Measurements from ENCODE around the gene KCTD13. TPM values are rescaled to one million over a fixed set of nuclear protein-coding genes. Genes with fewer than 3 reads are reported as not detected.
A peak's percentile ranks its signal among the peaks of the same experiment; 100 is the strongest.
"Not testable (repeated sequence)": the region's sequence is repeated elsewhere in the genome, so short reads cannot be mapped to it uniquely, and the experiment has no call there.

KCTD13 gene, protein sequence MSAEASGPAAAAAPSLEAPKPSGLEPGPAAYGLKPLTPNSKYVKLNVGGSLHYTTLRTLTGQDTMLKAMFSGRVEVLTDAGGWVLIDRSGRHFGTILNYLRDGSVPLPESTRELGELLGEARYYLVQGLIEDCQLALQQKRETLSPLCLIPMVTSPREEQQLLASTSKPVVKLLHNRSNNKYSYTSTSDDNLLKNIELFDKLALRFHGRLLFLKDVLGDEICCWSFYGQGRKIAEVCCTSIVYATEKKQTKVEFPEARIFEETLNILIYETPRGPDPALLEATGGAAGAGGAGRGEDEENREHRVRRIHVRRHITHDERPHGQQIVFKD
- 10 to 100 TPM; 37.1 to 55.5 TPM for total RNA-seq

DNA sequence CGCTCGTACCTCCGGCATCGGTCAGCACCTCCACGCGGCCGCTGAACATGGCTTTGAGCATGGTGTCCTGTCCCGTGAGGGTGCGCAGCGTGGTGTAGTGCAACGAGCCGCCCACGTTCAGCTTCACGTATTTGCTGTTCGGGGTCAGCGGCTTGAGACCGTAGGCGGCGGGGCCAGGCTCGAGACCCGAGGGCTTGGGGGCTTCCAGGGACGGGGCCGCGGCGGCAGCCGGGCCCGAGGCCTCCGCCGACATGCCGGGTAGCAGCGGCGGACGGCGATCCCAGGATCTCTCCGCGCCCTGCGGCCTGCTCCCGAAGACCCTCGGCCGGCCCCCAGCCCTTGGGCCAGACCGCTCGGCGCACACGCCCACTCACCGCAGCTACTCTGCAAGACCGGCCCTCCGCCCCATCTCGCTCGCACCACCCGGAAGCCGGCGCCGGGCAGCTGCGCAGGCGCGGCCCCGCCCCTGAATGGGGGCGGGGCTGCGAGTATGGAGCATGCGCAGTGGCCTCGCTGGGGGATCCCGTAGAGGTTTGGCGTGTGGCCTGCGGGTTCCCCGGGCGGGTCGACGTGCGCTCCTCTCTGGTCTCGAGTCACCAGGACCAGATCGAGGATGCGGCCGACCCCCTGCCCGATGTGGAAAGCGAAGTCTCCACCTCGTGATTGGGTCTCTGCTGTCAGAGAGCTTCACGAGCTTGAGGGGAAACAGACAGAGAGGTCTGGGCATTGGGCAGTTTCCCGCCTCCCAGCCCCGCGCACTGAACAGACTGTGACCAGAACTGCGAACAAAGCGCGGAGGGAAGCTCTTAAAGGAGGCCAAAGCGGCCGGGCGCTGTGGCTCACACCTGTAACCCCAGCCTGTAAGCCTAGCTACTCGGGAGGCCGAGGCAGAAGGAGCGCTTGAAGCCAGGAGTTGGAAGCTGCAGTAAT lies at the start of gene KCTD13:
KCTD13 (minus strand) TSS at position 446 of the 930 bp plus-strand sequence; CDS start at position 253, 193 bp downstream.
- H3K27ac Mint-ChIP-seq: peak within 1 kb of the TSS; percentile 97 to 98
- H3K36me3 Mint-ChIP-seq: peaks cover 9 to 18% of the 10 kb centered on the region in 2 donors
- DNase-seq (ENCODE audit: low spot score in 2 of 2) (peak; percentile 97 to 98), ATAC-seq (peak; percentile 93 to 95)
- H3K9me3 Mint-ChIP-seq: no peaks in the 10 kb centered on the region

DNA sequence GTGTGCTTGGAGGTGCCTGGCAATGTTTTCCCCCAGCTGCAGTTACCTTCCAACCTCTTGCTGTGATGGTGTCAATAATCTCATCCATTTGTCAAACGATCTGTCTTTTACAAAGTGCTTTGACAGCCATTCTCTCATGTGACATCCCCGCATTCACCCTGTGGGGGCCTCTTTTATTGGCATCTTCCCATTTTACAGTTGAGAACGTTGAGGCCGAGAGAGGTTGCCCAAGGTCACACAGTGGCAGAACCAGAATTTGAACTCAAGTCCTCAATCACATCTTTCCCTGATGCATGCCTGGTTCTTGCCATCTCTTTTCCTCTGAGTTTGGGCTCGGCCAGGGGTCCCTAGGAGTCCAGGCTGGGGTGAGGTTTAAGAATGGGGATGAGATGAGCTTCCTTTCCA lies 49.1 kb upstream of the KCTD13 start:
- H3K9me3 Mint-ChIP-seq: peaks cover 7 to 8% of the 10 kb centered on the region in 2 donors
- no peak for ATAC-seq
- DNase-seq (ENCODE audit: low spot score in 2 of 2): no peak
- peak overlapping the region in 1 of 2 donors; percentile 93 for H3K27ac Mint-ChIP-seq
- H3K36me3 Mint-ChIP-seq: peaks cover 22 to 29% of the 10 kb centered on the region in 2 donors

DNA sequence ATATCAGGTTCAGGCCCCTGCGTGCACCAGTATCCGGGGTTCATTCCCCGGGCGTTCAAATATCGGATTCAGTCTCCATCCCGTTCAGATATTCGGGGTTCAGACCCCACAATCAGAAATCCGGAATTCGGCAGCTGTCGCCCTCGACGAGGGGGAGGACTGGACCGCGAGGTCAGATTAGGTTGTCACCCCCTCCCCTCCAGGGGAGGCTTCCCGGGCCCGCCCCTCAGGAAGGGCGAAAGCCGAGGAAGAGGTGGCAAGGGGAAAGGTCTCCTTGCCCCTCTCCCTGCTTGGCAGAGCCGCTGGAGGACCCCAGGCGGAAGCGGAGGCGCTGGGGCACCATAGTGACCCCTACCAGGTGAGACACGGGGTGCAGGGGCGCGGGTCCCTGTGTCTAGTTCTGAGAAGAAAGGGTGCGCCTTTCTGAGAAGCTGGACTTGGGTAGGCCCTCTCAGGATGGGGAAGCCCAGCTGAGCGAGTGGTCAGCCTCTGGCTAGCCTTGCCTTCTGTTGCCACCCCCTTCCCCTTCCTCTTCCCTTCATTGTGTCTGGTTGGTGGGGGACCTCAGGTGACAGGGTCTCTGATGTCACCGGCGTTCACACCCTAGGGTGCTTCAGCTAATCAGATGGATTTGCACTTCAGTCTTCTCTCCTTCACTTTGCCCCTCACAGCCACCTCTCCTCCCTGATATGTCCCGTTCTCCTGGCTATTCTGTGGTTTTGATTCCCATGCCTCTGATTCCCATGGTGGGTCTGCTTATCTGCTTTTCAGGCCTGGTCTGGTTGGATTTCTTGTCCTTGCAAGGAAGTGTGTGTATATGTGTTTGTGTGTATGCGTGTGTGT lies 48.5 kb upstream of the KCTD13 start:
- Mint-ChIP-seq H3K27ac (peak overlapping the region; percentile 93 to 95), H3K9me3 (peaks cover 7 to 8% of the 10 kb centered on the region in 2 donors), H3K36me3 (peaks cover 22 to 29% of the 10 kb centered on the region in 2 donors)
- DNase-seq (ENCODE audit: low spot score in 2 of 2) (no peak), ATAC-seq (peak in 1 of 2 donors; percentile 35)

DNA sequence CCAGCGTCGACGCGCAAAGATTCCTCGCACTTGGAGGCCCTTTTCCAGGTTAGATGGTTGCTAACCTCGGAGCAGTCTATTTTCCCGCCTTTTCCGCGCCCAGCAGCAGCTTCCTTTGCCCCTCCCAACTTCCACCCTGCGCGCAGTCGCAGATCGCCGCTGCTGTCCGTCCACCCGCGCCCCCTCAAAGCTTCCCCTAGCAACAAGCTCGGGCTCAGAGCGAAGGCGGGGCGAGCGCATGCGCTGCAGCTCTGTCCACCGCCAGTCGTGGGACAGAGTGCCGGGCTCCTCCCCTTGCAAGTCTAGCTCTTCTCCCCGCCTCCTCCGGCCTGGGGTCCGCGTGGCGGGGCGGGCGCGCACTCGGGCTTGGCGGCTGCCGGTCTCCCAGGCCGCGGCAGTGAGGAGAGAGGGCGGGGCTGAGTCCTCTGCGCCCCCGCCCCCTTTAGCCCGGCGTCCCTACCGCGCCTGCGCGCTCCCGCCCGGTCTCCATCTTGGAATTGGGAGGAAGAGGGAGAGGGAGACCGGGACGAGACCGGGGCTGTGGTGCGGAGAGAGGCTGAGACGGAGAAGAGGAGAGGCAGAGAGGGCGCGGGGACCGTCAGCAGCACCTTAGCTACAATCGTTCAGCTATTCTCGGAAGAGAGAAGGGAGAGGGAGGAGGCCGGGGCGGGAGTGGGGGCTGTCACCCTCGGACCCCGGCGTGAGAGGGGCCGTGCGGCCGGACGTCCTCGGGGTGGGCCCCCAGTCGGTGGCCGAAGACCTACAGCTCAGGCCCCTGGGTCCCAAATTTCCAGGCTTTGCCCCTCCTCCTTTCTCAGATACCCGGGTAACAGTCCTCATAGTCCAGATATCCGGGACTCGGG lies 47.6 kb upstream of the KCTD13 start, which contains the start of gene TAOK2:
TAOK2 (plus strand) TSS at position 485 of the 863 bp plus-strand sequence. CDS start 3,905 bp downstream, outside the sequence.
- DNase-seq (ENCODE audit: low spot score in 2 of 2) (peak; percentile 98), ATAC-seq (peak; percentile 95 to 99)
- Mint-ChIP-seq H3K9me3 (peaks cover 7 to 8% of the 10 kb centered on the region in 2 donors), H3K36me3 (peaks cover 26 to 32% of the 10 kb centered on the region in 2 donors), H3K27ac (peak within 1 kb of the TSS; percentile 93 to 95)

DNA sequence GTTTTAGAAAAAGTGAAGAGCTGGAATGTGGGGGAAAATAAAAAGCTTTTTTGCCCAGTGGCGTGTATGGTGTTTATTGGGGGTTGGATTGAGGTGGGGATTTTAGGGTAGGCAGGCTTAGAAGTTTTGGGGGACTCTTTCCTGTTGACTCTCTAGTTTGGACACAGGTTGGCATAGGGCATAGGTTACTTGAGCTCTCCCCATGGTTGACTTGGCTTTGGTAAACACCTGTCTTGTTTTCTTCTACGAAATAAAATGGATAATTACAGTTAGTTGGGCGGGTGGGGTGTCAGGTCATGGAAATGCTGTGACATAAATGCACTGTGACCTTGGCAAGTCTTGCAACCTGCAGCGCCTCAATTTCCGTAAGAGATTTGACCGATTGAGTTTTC lies 47.0 kb upstream of the KCTD13 start:
- Mint-ChIP-seq H3K9me3 (peaks cover 7 to 8% of the 10 kb centered on the region in 2 donors), H3K36me3 (peaks cover 29 to 38% of the 10 kb centered on the region in 2 donors), H3K27ac (peak overlapping the region in 1 of 2 donors; percentile 93)
- ATAC-seq: no peak
- no peak for DNase-seq (ENCODE audit: low spot score in 2 of 2)

DNA sequence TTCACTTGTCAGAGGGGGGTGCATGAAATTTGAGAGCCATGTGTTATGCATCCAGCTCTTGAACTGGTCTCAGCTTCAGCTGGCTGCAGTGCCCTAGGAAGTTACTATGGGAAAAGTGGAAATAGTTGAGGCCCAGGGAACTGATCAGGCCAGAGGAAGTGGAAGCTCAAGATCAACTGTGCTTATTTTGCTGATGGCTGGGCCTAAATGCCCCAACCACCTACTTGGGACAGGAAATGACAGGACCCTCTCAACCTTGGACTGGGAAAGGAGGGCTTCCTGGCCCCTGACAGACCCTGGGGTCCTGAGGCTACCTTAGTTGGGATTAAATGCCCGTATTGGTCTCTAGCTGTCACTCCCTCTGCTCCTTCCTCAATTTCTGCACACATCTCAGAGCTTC lies 46.5 kb upstream of the KCTD13 start:
- peaks cover 7 to 8% of the 10 kb centered on the region in 2 donors for H3K9me3 Mint-ChIP-seq
- H3K27ac Mint-ChIP-seq: no peak overlapping the region
- H3K36me3 Mint-ChIP-seq: peaks cover 29 to 38% of the 10 kb centered on the region in 2 donors
- DNase-seq (ENCODE audit: low spot score in 2 of 2): no peak
- ATAC-seq: no peak

DNA sequence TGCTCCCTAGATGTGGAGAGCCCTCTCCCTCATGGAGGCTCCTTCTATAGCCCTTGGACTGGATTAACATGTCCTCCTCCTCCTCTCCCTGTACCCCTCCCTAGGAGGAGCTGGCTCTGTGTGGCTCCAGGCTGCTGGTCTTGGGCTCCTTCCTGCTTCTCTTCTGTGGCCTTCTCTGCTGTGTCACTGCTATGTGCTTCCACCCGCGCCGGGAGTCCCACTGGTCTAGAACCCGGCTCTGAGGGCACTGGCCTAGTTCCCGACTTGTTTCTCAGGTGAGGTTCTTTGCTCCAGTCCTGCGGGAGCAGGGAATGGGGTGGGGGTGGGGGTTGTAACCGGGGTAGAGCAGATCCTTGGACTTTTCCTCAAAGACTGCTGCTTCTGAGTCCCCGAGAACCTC lies 45.3 kb upstream of the KCTD13 start:
- no peak for DNase-seq (ENCODE audit: low spot score in 2 of 2)
- ATAC-seq: no peak
- Mint-ChIP-seq H3K9me3 (peaks cover 7 to 8% of the 10 kb centered on the region in 2 donors), H3K27ac (no peak overlapping the region), H3K36me3 (peaks cover 29 to 38% of the 10 kb centered on the region in 2 donors)

DNA sequence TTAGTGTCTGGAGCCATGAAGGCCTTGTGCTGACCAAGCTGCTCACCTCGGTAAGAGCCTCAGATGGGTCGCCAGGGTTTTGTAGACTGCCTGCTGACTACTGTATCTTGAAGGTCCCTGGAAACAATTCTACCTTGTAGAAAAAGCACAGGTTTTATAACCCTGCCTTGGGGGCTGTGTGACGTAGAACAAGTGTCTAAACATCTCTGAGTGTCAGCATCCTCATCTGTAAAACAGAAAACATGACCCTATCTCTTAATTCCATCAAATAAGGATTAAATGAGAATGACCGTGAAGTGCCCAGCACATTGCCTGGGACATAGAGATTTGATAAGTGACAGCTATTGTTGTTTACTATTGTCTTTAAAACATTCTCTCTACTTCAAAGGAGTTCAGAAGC lies 42.2 kb upstream of the KCTD13 start:
- Mint-ChIP-seq H3K27ac (peak overlapping the region in 1 of 2 donors; percentile 50), H3K9me3 (peaks cover 5 to 6% of the 10 kb centered on the region in 2 donors), H3K36me3 (peaks cover 17 to 21% of the 10 kb centered on the region in 2 donors)
- no peak for DNase-seq (ENCODE audit: low spot score in 2 of 2)
- ATAC-seq: no peak

DNA sequence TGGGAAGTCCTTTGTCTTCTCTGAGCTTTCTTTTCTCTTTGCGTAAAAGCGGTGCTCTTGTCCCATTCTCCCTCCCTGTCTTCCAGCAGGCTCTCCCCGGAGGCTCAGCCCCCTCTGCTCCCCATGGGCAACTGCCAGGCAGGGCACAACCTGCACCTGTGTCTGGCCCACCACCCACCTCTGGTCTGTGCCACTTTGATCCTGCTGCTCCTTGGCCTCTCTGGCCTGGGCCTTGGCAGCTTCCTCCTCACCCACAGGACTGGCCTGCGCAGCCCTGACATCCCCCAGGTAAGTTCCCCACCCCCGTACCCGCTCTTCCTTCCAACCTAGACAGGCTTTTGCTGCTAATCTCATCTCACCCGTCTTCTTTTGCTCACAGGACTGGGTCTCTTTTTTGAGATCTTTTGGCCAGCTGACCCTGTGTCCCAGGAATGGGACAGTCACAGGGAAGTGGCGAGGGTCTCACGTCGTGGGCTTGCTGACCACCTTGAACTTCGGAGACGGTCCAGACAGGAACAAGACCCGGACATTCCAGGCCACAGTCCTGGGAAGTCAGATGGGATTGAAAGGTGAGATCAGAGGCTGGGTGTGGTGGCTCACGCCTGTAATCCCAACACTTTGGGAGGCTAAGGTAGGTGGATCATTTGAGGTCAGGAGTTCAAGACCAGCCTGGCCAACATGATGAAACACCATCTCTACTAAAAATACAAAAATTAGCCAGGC lies 37.2 kb upstream of the KCTD13 start:
- peaks cover 0 to 3% of the 10 kb centered on the region in 2 donors for H3K36me3 Mint-ChIP-seq
- no peak for ATAC-seq
- no peaks in the 10 kb centered on the region for H3K9me3 Mint-ChIP-seq
- no peak for DNase-seq (ENCODE audit: low spot score in 2 of 2)
- peak overlapping the region; percentile 30 to 85 for H3K27ac Mint-ChIP-seq

DNA sequence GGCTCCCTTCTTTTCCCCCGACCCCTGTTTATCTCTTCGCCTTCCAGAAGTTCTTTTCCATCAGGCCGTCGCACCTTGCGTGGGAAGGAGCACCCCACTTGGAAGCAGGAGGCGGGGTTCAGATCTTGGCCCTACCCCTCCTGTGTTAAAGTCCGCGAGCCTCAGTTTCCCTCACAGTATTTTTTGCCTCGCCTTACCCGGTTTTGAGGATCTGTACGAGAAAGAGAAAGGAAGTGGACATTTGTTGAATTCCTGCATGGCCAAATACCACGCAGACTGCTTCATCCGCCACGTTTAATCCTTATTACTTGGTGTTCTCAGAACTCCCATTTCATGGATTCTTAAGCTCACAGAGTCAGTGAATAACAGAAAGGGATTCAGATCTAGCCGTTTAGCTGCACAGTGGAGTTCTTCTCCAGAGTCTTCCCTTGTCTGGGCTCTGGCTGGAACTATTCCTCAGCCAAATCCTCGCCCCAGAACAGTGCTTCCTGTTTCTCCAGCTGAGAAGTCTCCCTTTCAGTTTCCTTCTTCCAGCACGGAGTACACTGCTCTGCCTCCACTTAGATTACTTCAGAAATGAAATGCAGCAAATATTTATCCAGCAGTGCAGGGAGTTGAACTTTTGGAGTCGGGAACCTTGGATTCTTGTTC lies 36.4 kb upstream of the KCTD13 start:
- DNase-seq (ENCODE audit: low spot score in 2 of 2) (no peak), ATAC-seq (no peak)
- H3K36me3 Mint-ChIP-seq: no peaks in the 10 kb centered on the region
- H3K27ac Mint-ChIP-seq: peak overlapping the region; percentile 37 to 85
- no peaks in the 10 kb centered on the region for H3K9me3 Mint-ChIP-seq

DNA sequence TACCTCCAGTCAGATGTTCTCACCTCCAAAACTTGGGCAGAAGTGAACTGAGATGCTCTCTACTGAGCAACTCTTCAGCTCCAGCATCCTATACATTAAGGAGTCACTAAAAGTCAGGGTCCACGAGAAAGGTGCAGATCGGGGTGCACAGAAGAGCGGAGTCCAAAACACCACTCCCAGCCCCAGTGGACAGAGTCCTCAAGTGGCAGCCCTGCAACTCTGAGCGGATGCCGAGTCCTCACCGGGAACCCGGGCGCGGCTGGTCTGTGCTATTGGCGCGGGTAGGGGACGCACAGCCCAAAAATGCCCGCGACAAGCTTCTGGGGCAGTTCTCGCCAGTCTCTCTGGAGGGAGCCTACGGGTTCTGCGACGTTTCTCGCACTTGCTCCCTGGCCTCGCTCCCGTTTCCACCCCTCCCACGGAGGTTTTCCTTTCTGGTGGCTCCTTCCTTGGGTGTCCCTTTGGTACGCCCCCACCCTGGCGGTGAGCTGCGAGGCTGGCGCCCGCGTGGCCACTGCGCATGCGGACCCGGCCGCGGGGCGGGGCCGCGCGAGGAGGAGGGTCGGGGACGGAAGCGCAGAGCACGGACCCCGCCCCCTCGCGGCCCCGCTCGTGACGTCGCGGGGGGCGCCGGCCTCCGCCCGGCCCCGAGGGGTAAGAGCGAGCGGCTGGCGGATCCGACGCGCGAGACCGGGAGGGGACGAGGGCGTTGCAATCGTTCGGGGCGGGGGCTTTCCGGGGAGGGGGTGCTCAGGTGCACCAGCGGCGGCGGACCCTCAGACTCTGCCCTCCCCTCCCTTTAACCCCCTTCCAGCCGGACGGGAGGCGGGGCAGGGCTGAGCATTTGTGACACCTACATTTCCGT lies 35.7 kb upstream of the KCTD13 start, which contains the start of gene TMEM219:
TMEM219 (plus strand) TSS at position 601 of the 865 bp plus-strand sequence. CDS start 1,065 bp downstream, outside the sequence.
- peak within 1 kb of the TSS; percentile 82 to 85 for H3K27ac Mint-ChIP-seq
- ATAC-seq (peak; percentile 92 to 93), DNase-seq (ENCODE audit: low spot score in 2 of 2) (peak; percentile 94 to 97)
- no peaks in the 10 kb centered on the region for H3K36me3 Mint-ChIP-seq
- no peaks in the 10 kb centered on the region for H3K9me3 Mint-ChIP-seq

DNA sequence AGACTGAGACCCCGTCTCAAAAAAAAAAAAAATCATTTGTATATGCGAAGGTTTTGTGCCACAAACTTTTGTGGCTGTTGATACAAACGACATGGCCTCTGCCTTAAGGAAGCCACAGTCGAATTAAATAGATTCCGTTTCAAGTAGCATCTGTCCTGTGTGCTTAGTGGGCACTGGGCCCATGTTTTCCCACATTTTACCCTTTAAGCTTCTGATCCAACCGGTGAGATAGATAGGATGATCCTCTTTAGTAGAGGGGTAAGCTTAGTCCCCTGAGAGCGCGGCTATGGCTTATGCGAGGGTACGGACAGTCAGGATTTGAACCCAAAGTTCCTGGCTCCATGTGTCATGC lies 35.1 kb upstream of the KCTD13 start:
- ATAC-seq: no peak

DNA sequence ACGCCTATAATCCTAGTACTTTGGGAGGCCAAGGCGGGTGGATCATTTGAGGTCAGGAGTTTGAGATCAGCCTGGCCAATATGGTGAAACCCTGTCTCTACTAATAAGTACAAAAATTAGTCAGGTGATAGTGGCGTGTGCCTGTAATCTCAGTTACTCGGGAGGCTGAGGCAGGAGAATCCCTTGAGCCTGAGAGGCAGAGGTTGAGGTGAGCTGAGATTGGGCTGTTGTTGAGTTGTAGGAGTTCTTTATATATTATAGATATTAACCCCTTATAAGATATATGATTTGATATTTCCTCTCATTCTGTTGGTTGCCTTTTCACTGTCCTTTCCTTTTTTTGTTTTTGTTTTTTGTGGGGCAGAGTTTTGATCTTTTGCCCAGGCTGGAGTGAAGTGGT lies 33.8 kb upstream of the KCTD13 start:
- not testable (repeated sequence) for ATAC-seq; H3K36me3 Mint-ChIP-seq; DNase-seq (ENCODE audit: low spot score in 2 of 2); H3K27ac Mint-ChIP-seq; H3K9me3 Mint-ChIP-seq

More for the DNA sequence above, 35.1 kb upstream of the KCTD13 start:
- no peak for DNase-seq (ENCODE audit: low spot score in 2 of 2)
- Mint-ChIP-seq H3K36me3 (no peaks in the 10 kb centered on the region), H3K9me3 (no peaks in the 10 kb centered on the region), H3K27ac (peak overlapping the region; percentile 82 to 85)
